Urothelium cell line (cell line): ENCODE data around the gene SPG21.
A peak's percentile ranks its signal among the peaks of the same experiment; 100 is the strongest.
"Not testable (repeated sequence)": the region's sequence is repeated elsewhere in the genome, so short reads cannot be mapped to it uniquely, and the experiment has no call there.

Experiments used
- DNase-seq: peaks from one replicate; pipeline ENCODE4 v3.0.0; 2011; ENCODE audit warnings: low spot score, mixed read lengths
- FAIRE-seq: peaks from 2 replicates; lab custom pipeline; 2011; peaks lifted over from hg19 to GRCh38; lab: Jason Lieb, UNC

Gene SPG21, protein sequence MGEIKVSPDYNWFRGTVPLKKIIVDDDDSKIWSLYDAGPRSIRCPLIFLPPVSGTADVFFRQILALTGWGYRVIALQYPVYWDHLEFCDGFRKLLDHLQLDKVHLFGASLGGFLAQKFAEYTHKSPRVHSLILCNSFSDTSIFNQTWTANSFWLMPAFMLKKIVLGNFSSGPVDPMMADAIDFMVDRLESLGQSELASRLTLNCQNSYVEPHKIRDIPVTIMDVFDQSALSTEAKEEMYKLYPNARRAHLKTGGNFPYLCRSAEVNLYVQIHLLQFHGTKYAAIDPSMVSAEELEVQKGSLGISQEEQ

DNA sequence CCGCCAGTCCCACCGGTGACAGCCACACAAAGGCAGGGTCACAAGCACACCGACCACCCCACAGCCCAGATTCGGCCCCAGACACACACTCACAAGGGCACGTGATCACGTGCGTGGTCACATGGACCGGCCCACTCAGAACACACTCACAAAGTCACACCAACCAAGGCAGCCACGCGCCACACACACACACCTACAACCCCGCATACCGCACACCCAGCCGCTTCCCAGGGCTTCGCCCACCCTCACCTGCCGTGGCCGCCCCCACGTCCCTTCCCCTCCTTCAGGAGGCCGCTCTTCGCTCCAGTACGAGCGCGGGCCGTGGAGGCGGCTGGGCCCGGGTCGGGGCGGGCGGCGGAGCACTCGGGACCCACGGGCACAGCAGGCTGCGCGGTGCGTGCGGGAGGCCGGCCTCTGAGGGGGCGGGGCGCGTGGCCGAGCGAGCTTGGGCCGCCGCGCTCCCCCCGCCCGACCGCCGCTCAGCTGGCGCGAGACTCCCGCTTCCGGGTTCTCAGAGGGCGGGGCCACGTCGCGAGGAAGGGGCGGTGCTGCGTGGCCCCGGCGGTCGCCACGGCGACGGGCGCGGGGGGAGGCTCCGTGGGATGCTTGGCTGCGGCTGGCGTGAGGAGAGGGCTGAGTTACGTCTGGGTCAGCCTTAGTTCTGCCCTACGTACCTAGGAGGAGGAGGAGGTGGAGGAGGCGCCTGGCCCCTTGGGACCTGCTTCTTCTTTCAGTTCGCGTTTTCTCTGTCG, at the start of gene SPG21:
Gene SPG21 (minus strand): TSS at position 499 of the 752 bp plus-strand sequence. CDS start 6,345 bp downstream, outside the sequence.
- peak; percentile 94 for FAIRE-seq

DNA sequence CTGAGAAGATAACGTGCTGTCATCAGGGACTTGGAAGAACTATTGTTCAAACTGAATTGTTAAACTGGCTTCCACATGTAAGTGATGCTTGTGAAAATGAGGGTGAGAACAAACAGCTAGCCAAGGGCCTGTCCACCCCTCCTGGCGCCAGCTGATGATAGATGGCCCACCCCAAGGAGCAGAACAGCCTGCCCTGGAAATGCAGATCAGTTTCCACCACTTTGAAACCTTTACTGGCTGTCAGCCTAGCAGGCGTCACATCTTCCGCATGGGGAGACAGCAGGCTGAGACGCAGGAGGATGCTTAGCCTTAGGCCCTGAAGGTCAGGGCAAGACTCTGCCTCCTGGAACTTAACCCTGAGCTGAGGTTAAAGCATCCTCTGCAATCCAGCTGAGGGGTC, 49.1 kb upstream of the SPG21 start:
- DNase-seq, result no peak
- peak; percentile 13 for FAIRE-seq

More for the DNA sequence above, at the start of gene SPG21:
- peak; percentile 99 for DNase-seq

DNA sequence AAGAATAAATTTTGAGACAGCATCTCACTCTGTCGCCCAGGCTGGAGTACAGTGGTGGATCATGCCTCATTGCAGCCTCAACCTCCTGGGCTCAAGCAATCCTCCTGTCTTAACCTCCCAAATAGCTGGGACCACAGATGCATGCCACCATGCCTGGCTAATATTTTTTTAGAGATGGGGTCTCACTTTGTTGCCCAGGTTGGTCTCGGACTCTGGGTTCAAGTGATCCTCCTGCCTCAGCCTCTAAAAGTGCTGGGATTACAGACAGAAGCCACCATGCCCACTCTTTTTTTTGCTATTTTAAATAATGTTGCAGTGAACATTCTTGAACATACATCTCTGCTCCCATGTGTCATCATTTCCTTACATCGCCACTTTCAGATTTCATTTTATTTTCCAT, 48.7 kb upstream of the SPG21 start:
- DNase-seq (no peak), FAIRE-seq (no peak)

- no peak for FAIRE-seq
- no peak for DNase-seq
Measured at GRCh38 chr15:65037309-65037708, 47.6 kb upstream of the SPG21 start.

DNA sequence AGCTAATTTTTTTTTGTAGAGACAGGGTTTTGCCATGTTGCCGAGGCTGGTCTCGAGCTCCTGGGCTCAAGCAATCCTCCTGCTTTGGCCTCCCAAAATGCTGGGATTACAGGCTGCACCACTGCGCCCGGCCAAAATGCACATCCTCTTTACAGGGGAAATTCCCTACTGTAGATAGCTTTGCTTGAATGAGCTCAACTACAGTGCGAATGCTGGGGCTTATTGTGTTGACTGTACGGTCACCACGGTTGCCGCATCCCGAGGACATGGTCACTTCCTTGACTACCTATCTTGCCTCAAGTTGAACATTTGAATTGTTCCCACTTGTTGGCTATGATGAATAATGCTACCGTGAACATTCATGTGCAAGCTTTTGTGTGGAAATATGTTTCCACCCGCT, 45.0 kb upstream of the SPG21 start:
- DNase-seq, result no peak

GRCh38 chr15:65033659-65034269, 44.0 kb upstream of the SPG21 start:
- DNase-seq (peak; percentile 58), FAIRE-seq (no peak)

More for the DNA sequence above, 45.0 kb upstream of the SPG21 start:
- no peak for FAIRE-seq

DNA sequence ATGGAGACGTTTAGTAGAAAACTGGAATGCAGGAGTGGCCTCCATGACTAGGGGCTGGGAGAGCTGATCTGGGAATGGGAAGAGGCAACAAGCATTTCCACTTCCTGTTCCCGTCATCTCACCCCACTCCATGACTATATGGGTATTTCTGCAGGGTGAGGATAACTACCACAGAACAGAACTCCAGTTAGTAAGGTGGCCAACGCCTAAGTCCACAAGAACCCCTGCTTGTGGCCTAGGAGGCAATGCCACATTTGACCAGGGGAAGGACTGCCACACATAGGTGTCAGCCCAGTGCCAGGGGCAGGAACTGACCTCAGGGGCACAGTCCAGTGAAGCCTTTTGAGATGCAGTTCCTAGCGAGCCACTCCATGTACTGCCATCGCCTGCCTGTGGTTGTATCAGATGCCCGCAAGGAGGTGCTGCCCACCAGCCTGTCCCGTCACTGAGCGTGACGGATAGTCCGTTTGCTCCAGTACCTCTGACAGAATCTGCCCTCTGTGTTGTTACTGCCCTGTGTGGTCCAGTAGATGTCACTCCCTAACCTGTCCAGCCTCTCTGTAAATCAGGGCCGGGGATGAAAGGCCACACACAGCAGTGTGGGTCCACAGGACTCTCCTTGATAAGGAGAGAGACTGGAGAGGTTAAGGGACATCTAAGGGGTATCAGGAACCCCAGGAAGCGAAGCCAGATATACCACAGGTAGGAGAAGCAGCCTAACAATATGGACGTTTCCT, 43.3 kb upstream of the SPG21 start:
- FAIRE-seq (peak; percentile 92), DNase-seq (peak; percentile 81)

- no peak for FAIRE-seq
Measured at GRCh38 chr15:65029736-65030208, 40.1 kb upstream of the SPG21 start.

DNA sequence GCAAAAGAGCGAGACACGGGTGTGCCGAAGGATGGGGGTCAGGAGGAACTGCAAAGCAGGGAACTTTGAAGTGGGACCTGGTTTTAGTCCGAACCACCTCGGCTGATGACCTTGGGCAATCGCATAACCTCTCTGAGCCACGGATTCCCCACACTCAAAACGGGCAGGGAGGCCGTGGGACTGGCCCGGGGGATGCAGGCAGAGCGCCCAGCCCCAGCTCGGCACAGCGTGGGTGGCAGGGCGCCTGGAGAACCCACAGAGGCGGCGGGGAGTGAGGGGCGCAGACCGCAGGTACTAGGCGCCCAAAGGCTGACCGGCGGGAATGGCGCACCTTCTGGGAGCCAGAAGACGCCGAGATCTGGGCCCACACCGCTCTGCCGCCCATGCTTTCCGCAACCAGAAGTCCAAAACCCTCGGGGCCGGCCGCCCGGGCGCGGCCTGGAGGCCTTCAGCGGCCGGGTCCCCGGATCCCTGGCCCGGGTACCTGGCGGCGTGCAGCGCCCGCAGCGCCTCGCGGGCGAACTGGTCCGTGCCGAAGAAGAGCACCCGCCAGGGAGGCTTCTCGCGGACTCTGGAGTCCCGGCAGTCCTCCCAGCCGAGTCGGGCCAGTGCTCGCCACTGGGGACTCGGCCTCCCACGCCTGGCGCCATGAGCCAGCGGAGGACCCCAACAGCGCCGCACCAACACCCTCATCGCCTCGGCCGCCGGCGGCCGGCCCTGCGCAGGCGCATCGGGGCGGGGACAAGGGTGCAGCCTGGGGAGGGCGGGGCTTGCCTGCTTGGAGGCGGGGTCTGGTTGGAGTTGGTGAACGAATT, 39.4 kb upstream of the SPG21 start, which contains the start of gene MTFMT:
Gene MTFMT (minus strand): TSS at position 719 of the 815 bp plus-strand sequence. CDS start 26 bp downstream, at position 693.
- DNase-seq, result peak; percentile 99

More at GRCh38 chr15:65029736-65030208, 40.1 kb upstream of the SPG21 start:
- no peak for DNase-seq

GRCh38 chr15:65028338-65028737, 38.6 kb upstream of the SPG21 start:
- FAIRE-seq (no peak), DNase-seq (no peak)

More for the DNA sequence above, 39.4 kb upstream of the SPG21 start, which contains the start of gene MTFMT:
- peak; percentile 89 for FAIRE-seq

- FAIRE-seq (no peak), DNase-seq (no peak)
Measured at GRCh38 chr15:65027593-65027992, 37.9 kb upstream of the SPG21 start.

- FAIRE-seq (no peak), DNase-seq (no peak)
Measured at GRCh38 chr15:65026756-65027155, 37.0 kb upstream of the SPG21 start.

GRCh38 chr15:65021488-65021887, 31.8 kb upstream of the SPG21 start:
- DNase-seq (no peak), FAIRE-seq (no peak)

- FAIRE-seq (peak; percentile 53), DNase-seq (peak; percentile 24)
Measured at GRCh38 chr15:65020419-65020818, 30.7 kb upstream of the SPG21 start.

DNA sequence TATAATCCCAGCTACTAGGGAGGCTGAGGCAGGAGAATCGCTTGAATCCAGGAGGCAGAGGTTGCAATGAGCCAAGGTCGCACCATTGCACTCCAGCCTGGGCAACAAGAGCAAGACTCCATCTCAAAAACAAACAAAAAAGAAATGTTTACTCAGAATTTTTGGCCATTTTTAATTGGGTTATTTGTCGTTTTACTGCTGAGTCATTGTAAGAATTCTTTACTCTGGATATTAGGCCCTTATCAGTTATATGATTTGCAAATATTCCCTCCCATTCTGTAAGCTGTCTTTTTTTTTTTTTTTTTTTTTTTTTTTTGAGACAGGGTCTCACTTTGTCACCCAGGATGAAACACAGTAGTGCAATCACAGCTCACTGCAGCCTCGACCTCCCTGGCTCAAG, 21.5 kb upstream of the SPG21 start:
- not testable (repeated sequence) for FAIRE-seq, DNase-seq

GRCh38 chr15:65008983-65009382, 19.3 kb upstream of the SPG21 start:
- DNase-seq (no peak), FAIRE-seq (peak; percentile 27)

- DNase-seq (no peak), FAIRE-seq (no peak)
Measured at GRCh38 chr15:65006876-65007275, 17.2 kb upstream of the SPG21 start.

DNA sequence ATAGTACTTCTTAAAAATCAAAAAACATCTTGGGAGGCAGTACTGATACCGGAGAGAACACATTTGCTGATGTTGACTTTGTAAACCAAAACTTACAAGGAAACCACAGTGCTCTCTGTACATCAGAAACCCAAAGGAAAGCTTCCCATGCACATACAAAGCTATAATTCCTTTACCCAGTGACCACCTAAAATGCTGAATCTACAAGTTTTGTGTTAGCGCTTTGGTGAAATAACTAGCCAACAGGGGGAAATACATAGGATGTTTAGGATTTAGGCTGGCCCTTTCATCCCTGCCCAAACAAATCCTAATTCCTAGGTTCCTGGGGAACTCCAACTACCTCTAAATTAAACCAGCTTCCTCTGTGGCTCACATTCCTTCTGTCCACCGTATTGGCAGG, 15.3 kb upstream of the SPG21 start:
- FAIRE-seq (no peak), DNase-seq (no peak)

GRCh38 chr15:64997745-64998375, 8.1 kb upstream of the SPG21 start:
- FAIRE-seq (no peak), DNase-seq (no peak)
